ENCODE data around the gene AMIGO3.

- TF ChIP-seq CTCF (IDR thresholded peaks at IDR 0.05): no peak
- TF ChIP-seq POLR2A (IDR thresholded peaks at IDR 0.05): no peak
- no peak for TF ChIP-seq POLR2AphosphoS5 (IDR thresholded peaks at IDR 0.05)
These were observed 4.5 kb downstream of the AMIGO3 start for GRCh38 chr3:49714728-49715550.

All from prostate gland (tissue), 2 donors.